Chondrocyte (in vitro differentiated cells): ENCODE measurements around the gene PIP5K1B. TPM values are rescaled to one million over a fixed set of nuclear protein-coding genes. Genes with fewer than 3 reads are reported as not detected.

Experiments used
- DNase-seq: peaks from one replicate; pipeline ENCODE4 v3.0.0; 2021; ENCODE audit warnings: mixed read lengths, low spot score
- H3K27ac Mint-ChIP-seq: one replicate; pipeline ENCODE4 v1.8.0; 2021; ENCODE audit warnings: mild to moderate bottlenecking, moderate library complexity, mixed read lengths; ENCODE audit not compliant: unreplicated experiment
- H3K27me3 Mint-ChIP-seq: 2 replicates; pipeline ENCODE4 v1.8.0; 2021; ENCODE audit warnings: low read depth, mixed read lengths
- H3K36me3 Mint-ChIP-seq: 2 replicates; pipeline ENCODE4 v1.8.0; 2021; ENCODE audit warnings: low read depth, mixed read lengths
- H3K4me1 Mint-ChIP-seq: 2 replicates; pipeline ENCODE4 v1.8.0; 2021; ENCODE audit warnings: low read depth, mild to moderate bottlenecking, mixed read lengths
- H3K4me3 Mint-ChIP-seq: one replicate; pipeline ENCODE4 v1.8.0; 2021; ENCODE audit warnings: mild to moderate bottlenecking, moderate library complexity, mixed read lengths; ENCODE audit not compliant: unreplicated experiment
- H3K9me3 Mint-ChIP-seq: 2 replicates; pipeline ENCODE4 v1.8.0; 2021; ENCODE audit warnings: low read depth, mixed read lengths
- total RNA-seq: library from RNA; stranded (reverse); gene quantifications from 3 replicates; pipeline ENCODE4 v1.2.1, GENCODE V29; 2021
- TF ChIP-seq, protein P1 (sequence below): fragments of 200-600 bp; sonication (generic); IDR thresholded peaks from 2 replicates; pipeline ENCODE4 v1.5.0; 2021; ENCODE audit warnings: antibody characterized with exemption, mild to moderate bottlenecking, moderate library complexity

Gene PIP5K1B
- total RNA-seq, 1 donor from 2014 or later = not detected

DNA sequence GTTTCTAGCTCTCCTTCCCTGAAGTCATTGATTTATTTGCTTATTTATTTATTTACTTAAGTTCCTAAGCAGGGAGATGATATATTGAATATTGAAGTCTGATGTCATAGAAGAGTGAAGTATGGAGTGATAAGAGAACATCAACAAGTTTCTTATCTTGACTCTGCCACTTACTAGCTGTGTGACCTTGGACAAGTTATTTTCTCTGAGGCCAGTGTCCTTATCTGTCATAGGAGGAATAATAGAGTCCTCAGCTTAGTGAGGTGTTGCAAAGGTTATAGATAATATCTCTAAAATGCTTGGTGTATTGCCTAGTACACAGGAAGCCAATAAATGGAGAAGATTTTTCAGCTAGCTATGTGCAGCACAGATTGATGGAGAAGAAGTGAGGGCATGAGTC is 32.4 kb upstream of the PIP5K1B start:
- Mint-ChIP-seq H3K27ac (no peak overlapping the region), H3K4me1 (no peaks in the 10 kb centered on the region), H3K36me3 (no peaks in the 10 kb centered on the region), H3K27me3 (peaks cover 21% of the 10 kb centered on the region), H3K9me3 (no peaks in the 10 kb centered on the region), H3K4me3 (no peak overlapping the region)
- TF ChIP-seq, protein P1, sequence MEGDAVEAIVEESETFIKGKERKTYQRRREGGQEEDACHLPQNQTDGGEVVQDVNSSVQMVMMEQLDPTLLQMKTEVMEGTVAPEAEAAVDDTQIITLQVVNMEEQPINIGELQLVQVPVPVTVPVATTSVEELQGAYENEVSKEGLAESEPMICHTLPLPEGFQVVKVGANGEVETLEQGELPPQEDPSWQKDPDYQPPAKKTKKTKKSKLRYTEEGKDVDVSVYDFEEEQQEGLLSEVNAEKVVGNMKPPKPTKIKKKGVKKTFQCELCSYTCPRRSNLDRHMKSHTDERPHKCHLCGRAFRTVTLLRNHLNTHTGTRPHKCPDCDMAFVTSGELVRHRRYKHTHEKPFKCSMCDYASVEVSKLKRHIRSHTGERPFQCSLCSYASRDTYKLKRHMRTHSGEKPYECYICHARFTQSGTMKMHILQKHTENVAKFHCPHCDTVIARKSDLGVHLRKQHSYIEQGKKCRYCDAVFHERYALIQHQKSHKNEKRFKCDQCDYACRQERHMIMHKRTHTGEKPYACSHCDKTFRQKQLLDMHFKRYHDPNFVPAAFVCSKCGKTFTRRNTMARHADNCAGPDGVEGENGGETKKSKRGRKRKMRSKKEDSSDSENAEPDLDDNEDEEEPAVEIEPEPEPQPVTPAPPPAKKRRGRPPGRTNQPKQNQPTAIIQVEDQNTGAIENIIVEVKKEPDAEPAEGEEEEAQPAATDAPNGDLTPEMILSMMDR = no peak
- no peak for DNase-seq

DNA sequence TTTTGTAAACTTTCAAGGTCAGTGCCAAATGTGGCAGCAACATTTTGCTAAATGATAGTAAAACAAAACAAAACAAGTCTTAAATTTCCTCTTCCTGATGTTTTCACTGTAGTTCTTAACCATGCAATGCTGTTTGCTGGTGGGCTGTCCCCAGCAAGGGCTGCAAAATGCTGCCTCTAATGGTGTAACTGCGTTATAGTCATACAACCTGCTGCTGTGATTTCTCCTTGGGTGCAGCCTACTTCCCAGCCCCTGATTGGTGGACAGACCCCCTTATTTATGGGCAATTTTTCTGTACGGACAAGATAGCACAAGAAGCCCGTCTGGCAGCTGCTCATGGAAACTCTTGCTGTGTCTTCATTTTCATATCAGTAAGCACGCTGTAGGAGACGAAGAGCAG is 26.6 kb upstream of the PIP5K1B start:
- no peaks in the 10 kb centered on the region for H3K4me1 Mint-ChIP-seq
- no peak overlapping the region for H3K27ac Mint-ChIP-seq
- peaks cover 18% of the 10 kb centered on the region for H3K27me3 Mint-ChIP-seq
- TF ChIP-seq, protein P1 = peak; percentile 25
- H3K4me3 Mint-ChIP-seq = no peak overlapping the region
- H3K36me3 Mint-ChIP-seq = no peaks in the 10 kb centered on the region
- no peaks in the 10 kb centered on the region for H3K9me3 Mint-ChIP-seq
- no peak for DNase-seq

DNA sequence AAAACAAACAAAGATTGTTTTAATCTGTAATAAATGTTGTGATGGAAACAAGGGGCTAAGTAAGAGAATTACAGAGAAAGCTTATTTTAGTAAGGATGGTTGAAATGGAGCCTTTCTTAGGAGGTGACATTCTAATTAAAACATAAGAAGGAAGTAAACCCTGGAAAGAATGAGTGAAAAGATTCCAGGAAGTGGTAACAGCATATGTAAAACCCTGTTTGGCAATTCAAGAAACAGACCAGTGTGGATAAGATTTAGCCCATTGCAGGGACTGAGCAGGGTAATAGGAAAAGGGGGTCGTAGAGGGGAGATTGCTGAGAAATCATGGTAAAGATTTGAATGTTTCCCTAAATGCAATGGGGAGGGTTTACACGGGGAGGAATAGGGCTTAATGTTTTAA is 21.6 kb upstream of the PIP5K1B start:
- no peak overlapping the region for H3K27ac Mint-ChIP-seq
- TF ChIP-seq, protein P1 = no peak
- no peaks in the 10 kb centered on the region for H3K36me3 Mint-ChIP-seq
- H3K9me3 Mint-ChIP-seq = no peaks in the 10 kb centered on the region
- no peaks in the 10 kb centered on the region for H3K4me1 Mint-ChIP-seq
- no peak overlapping the region for H3K4me3 Mint-ChIP-seq
- H3K27me3 Mint-ChIP-seq = peaks cover 8% of the 10 kb centered on the region
- no peak for DNase-seq

DNA sequence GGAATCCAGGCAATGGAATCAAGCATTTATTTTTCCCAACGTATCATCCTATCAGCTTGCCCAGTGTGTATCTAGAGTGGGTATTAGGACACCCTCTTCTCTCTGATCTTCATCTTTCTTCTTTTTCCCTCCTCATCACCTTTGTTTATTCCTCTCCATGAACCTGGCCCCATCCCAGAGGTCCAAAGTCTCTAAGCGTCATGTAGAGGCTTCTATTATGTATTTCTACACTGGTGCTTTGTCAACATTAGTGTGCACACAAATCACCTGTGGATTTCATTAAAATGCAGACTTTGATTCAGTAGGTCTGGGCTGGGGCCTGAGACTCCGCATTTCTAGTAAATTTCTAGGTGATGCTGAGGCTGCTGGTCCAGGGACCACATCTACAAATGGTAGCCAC is 19.8 kb upstream of the PIP5K1B start:
- Mint-ChIP-seq H3K9me3 (no peaks in the 10 kb centered on the region), H3K4me3 (no peak overlapping the region), H3K27me3 (peaks cover 6% of the 10 kb centered on the region), H3K4me1 (no peaks in the 10 kb centered on the region), H3K36me3 (no peaks in the 10 kb centered on the region), H3K27ac (no peak overlapping the region)
- TF ChIP-seq, protein P1 = no peak
- DNase-seq = no peak

DNA sequence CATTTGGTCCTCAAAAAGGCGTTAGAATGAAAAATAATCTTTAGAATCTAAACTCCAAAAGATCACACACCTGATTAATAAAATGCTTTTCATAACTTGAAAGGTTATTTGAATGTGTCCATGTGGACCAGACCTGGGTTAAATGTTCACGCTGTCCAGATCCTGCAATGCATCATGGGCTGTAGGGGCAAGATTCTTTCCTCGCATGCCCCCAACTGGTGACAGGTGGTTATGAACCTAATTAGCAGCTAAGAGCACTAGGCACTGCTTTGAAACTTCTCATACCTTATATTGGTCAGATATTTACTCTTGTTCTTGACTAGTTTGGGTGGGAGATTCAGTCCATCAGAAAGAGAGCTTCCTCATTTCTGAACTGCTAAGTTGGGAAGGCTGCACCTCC is 19.3 kb upstream of the PIP5K1B start:
- H3K4me1 Mint-ChIP-seq = no peaks in the 10 kb centered on the region
- DNase-seq = no peak
- no peak overlapping the region for H3K4me3 Mint-ChIP-seq
- H3K27me3 Mint-ChIP-seq = peaks cover 6% of the 10 kb centered on the region
- no peaks in the 10 kb centered on the region for H3K36me3 Mint-ChIP-seq
- TF ChIP-seq, protein P1 = no peak
- no peak overlapping the region for H3K27ac Mint-ChIP-seq
- no peaks in the 10 kb centered on the region for H3K9me3 Mint-ChIP-seq
